CD4-positive, alpha-beta T cell treated with Interferon alpha-2 for 1 hour (primary cell): ENCODE results near the gene PLA2G7.

Source experiments
- DNase-seq, 2 donors: peaks; one replicate each; pipeline ENCODE4 v3.0.0-alpha.2; 2020 to 2022

PLA2G7 gene

DNA sequence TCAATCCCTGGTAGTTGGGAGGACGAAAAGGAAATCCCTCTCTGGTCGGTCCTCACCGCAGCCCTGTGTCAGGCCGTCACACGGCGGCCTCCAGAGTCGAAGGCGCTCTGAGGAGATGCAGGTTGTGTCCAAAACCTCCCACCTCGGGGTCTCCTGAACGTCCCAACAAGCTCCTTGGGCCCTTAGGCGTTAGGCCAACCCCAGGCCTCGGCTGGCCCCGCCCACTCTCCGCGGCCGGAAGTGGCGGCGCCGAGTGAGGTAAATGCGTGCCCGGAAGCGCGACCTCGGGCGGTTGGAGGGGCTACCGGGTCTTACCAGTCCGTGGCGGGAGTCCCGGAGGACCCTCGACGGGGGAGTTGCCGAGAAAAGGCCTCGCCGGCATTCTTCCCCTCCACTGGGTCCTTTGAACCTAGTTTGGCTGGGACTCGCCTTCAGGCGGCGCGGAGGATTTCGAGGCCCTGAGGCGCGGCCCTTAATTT, 47.5 kb downstream of the PLA2G7 start, which contains the start of gene TDRD6:
Gene TDRD6 (plus strand): TSS at position 267 of the 479 bp plus-strand sequence. CDS start 244 bp downstream, outside the sequence.
- DNase-seq = no peak

DNA sequence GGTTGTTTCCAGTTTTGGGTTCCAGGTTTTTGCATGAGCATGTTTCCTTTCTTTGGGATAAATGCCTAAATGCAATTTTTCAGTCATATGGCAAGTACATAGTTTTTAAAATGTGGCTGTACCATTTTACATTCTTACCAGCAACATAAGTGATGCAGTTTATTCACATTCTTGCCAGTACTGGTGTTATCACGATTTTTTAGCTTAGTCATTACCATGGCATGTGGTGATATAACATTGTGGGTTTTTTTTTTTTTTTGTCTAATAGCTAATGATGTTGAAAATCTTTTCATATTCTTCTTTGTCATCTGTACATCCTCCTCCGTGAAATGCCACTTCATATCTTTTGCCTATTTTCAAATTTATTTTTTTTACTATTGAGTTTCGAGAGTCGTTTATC, 50.4 kb downstream of the PLA2G7 start:
- DNase-seq = no peak

DNA sequence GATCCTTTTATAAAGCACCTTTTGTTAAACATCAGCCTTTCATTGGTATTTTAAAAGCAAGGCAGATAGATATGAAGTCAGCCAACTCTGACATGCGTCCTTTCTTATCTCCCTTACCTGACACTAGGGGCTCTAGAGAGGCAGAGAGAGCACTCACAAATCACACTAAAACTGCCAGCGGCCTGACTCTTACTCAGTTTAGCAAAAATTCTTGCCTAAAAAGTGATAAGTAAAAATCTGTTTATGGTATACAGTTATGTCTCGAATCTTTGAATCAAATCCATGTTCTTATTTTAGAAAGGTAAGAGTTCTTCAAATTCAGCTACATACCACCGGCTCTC, 57.9 kb downstream of the PLA2G7 start:
- no peak for DNase-seq

DNA sequence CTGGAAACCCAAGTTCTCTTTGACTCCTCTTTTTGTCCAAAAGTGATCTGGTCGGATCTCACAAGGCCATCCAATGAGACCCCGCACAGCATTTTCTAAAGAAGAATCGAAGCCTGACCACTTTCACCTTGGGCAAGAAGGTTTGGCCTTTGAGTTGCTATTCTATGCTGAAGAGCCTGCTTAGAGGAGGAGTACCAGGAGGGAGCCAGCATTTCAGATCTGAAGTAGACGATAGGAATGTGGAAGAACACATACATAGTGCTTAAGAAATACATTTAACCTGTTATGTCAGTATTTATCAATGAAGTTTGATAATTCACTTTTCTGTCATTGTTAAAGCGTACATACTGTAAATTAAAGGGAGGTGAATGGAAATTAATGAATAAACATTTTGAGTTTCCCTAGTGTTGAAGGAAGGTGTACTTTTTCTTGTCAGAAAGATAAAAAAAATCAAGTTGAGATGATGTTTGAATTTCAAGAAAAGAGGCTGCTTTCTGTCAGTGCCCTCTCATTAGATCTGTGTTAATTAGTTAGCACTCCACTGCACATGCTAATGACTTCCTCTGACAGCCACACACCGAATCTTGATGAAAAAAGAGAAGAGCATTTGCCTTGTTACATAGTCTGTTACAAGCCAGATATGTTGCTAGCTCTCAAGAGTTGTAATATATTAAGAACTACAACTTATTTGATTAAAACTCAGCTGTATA, 58.4 kb downstream of the PLA2G7 start:
- DNase-seq = no peak

DNA sequence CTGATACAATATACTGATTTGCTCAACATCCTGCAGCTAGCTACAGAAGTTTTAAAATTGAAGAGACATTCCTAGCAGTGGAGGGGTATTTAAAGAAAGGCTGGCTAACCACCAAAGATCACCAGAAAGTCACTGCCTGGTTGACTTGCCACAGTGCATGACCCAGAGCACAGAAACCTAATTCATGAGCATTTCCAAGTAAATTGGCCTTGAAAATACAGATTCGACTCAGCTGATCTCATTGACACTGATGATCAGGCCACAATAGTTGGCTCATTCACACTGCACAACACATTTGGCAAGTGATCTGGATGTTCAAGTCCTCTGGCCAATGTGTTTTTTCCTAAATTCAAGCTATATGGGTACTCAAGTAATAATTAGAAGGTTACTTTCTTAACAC, 60.8 kb downstream of the PLA2G7 start:
- no peak for DNase-seq

DNA sequence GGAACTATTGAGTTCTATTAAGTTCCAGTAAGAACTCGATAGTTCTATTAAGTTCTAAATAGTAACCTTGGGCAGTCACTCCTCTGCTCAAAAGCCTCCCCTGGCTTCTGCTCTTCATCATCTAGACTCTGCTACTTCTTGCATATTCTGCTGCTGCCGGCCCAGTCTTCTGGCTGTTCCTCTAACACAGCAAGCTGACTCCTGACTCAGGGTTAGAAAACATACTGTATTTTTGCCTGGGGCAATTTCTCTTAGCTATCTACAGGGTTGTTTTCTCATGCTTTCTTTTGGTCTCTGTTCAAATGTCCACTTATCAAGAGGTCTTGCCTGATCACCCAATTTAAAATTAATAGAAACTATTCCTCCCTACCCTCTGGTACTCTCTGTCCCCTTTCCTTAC, 67.8 kb downstream of the PLA2G7 start:
- no peak for DNase-seq

DNA sequence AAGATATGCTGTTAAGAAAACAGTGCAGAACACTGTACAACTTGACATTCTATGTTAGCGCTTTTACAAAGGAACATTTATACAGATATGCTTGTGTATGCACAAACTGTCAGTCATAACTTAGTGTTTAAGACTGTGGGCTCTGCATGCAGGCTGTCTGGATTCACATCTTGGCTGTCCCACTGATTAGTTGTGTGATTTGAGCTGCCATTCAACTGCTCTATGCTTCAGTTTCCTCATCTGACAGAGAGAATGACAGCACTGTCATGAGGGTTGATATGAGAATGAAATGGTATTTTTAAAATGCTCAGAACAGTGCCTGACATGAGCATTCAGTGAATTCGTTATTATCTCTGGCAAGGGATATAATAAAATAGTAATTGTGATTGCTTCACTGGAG, 73.7 kb downstream of the PLA2G7 start:
- no peak for DNase-seq

DNA sequence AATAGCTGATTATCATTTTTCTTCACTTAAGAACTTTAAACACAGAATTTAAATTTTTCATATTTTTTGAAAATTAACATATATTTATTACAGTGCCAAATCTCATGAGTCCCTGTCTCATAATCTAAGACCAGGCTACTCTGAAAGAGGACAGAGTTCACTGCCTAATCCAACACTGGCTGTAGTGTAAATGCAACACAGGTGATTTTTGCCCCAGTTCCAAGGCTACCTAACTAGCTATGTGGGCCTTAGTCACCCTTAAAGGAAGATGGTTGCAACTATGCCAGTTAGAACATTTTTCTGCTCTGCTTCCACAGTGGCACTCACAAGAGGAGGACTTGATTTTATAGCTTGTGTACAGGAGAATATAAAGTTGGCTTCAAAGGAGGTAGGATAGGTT, 77.5 kb downstream of the PLA2G7 start:
- no peak for DNase-seq

DNA sequence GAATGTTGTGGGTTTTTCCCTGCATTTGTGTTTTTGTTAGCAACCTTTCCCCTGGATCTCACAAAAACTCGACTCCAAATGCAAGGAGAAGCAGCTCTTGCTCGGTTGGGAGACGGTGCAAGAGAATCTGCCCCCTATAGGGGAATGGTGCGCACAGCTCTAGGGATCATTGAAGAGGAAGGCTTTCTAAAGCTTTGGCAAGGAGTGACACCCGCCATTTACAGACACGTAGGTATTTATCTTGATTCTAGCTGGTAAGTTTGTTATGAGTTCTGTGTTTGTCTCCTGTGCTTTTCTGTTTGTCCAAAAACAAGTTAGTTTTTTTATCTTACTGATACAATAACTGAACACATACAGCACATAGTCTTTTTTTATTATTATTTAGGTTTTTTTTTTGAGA, 79.4 kb downstream of the PLA2G7 start:
- DNase-seq = no peak
